CD4-positive, alpha-beta T cell (primary cell): ENCODE results near the gene PRSS56. TPM values are rescaled to one million over a fixed set of nuclear protein-coding genes. Genes with fewer than 3 reads are reported as not detected.
A peak's percentile ranks its signal among the peaks of the same experiment; 100 is the strongest.

Experiments used
- ATAC-seq: fragments of 200-7000 bp; cut with Tn5 transposase; one replicate; pipeline ENCODE4 v1.10.0; 2022; ENCODE audit warnings: mild to moderate bottlenecking; ENCODE audit not compliant: poor library complexity
- CTCF ChIA-PET: fragments of 350-600 bp; sonication (Branson Sonifier 250); formaldehyde crosslinking; loops from one replicate; lab custom pipeline; 2021; ENCODE audit warnings: antibody characterized with exemption, inconsistent platforms; lab: Charles Lee
- POLR2A ChIA-PET: fragments of 350-600 bp; sonication (Branson Sonifier 250); formaldehyde crosslinking; loops from one replicate; lab custom pipeline; 2021; ENCODE audit warnings: antibody characterized with exemption, inconsistent platforms; lab: Charles Lee
- DNase-seq, 14 experiments: peaks; one replicate each; pipeline ENCODE4 v3.0.0-alpha.2; 2013 to 2020; ENCODE audit warnings: mixed read lengths in 2 of 14
- H3K27ac ChIP-seq, 2 donors: one replicate each; pipeline versions ENCODE4 v1.5.1 to v1.7.0; 2013; ENCODE audit warnings: low read length in 2 of 2, low read depth in 1 of 2, mild to moderate bottlenecking in 1 of 2
- H3K27me3 ChIP-seq, 2 experiments: 1 replicate in 1 of 2; 2 replicates in 1 of 2; pipeline versions ENCODE4 v1.6.1 to v1.7.0; 2013; ENCODE audit warnings: low read length in 2 of 2, control low read depth in 1 of 2, mild to moderate bottlenecking in 1 of 2, moderate library complexity in 1 of 2; ENCODE audit not compliant: insufficient read depth in 2 of 2, control insufficient read depth in 1 of 2
- H3K36me3 ChIP-seq: one replicate; pipeline ENCODE4 v1.6.1; 2013; ENCODE audit warnings: low read length, control low read depth; ENCODE audit not compliant: insufficient read depth
- H3K4me1 ChIP-seq: one replicate; pipeline ENCODE4 v1.6.1; 2013; ENCODE audit warnings: low read length, control low read depth; ENCODE audit not compliant: insufficient read depth
- H3K4me3 ChIP-seq: one replicate; pipeline ENCODE4 v1.5.1; 2013; ENCODE audit warnings: mild to moderate bottlenecking, low read length, moderate library complexity
- H3K9me3 ChIP-seq, 2 experiments: 1 replicate in 1 of 2; 2 replicates in 1 of 2; pipeline versions ENCODE4 v1.6.1 to v1.7.0; 2013; ENCODE audit warnings: low read length in 2 of 2, mild to moderate bottlenecking in 2 of 2, control low read depth in 1 of 2, moderate library complexity in 1 of 2; ENCODE audit not compliant: control insufficient read depth in 1 of 2, insufficient read depth in 1 of 2
- H3K27ac Mint-ChIP-seq: one replicate; pipeline ENCODE4 v1.8.0; 2020; ENCODE audit warnings: mixed read lengths
- H3K27me3 Mint-ChIP-seq: one replicate; pipeline ENCODE4 v1.8.0; 2021; ENCODE audit warnings: mixed read lengths
- H3K36me3 Mint-ChIP-seq: one replicate; pipeline ENCODE4 v1.8.0; 2021; ENCODE audit warnings: low read depth, mixed read lengths
- H3K4me1 Mint-ChIP-seq: one replicate; pipeline ENCODE4 v1.8.0; 2021; ENCODE audit warnings: low read depth, mixed read lengths
- H3K4me3 Mint-ChIP-seq: one replicate; pipeline ENCODE4 v1.8.0; 2020; ENCODE audit warnings: mild to moderate bottlenecking, mixed read lengths
- H3K9me3 Mint-ChIP-seq: one replicate; pipeline ENCODE4 v1.8.0; 2020; ENCODE audit warnings: mixed read lengths
- CTCF ChIP-seq: fragments of 200-600 bp; IDR thresholded peaks from one replicate; pipeline ENCODE4 v1.8.0; 2022; ENCODE audit warnings: antibody characterized with exemption, mild to moderate bottlenecking
- intact Hi-C, 2 experiments: fragments of 100-400 bp; cut with DNase I in 1 of 2; cut with micrococcal nuclease in 1 of 2; formaldehyde crosslinking; loops; one replicate each; pipeline versions ENCODE4 v1.15.1 to v1.9.0; 2023 to 2025; cut with DNase I, micrococcal nuclease
- total RNA-seq, 174 experiments: library from RNA in 2 of 174; stranded (reverse) in 2 of 174; gene quantifications; one replicate each; pipeline ENCODE4 v1.2.3 and lab custom pipeline; 2021 to 2026

Gene PRSS56
- total RNA-seq, 2 experiments from 2014 or later = not detected

- DNase-seq = no peak
- H3K4me1 ChIP-seq = peaks cover 28% of the 10 kb centered on the region
- peaks cover 41 to 44% of the 10 kb centered on the region in 2 experiments for H3K27me3 ChIP-seq
- ATAC-seq = no peak
- no peak overlapping the region for H3K27ac Mint-ChIP-seq
- H3K36me3 Mint-ChIP-seq = no peaks in the 10 kb centered on the region
- H3K4me1 Mint-ChIP-seq = peaks cover 6% of the 10 kb centered on the region
- H3K4me3 Mint-ChIP-seq = no peak overlapping the region
- intact Hi-C loops = loop anchor here (5.0 to 10.0 kb wide), 3 partner anchors 83 to 613 kb away; partner anchors contain the start of gene NPPC (in 1 of the 2)
- POLR2A ChIA-PET = interaction anchor here (1.0 kb wide), 1 partner anchor 30 kb away, joined by 3 read pairs; the partner anchor contains the start of gene TIGD1
- peaks cover 0 to 21% of the 10 kb centered on the region in 2 experiments for H3K9me3 ChIP-seq
- CTCF ChIA-PET = no interaction called here
- TF ChIP-seq CTCF = no peak
- no peak overlapping the region for H3K4me3 ChIP-seq
- no peaks in the 10 kb centered on the region for H3K9me3 Mint-ChIP-seq
- H3K36me3 ChIP-seq = no peaks in the 10 kb centered on the region
- no peak overlapping the region for H3K27ac ChIP-seq
- H3K27me3 Mint-ChIP-seq = peaks cover 53% of the 10 kb centered on the region
These were observed 301 bp downstream of the PRSS56 start for GRCh38 chr2:232520489-232520888.

DNA sequence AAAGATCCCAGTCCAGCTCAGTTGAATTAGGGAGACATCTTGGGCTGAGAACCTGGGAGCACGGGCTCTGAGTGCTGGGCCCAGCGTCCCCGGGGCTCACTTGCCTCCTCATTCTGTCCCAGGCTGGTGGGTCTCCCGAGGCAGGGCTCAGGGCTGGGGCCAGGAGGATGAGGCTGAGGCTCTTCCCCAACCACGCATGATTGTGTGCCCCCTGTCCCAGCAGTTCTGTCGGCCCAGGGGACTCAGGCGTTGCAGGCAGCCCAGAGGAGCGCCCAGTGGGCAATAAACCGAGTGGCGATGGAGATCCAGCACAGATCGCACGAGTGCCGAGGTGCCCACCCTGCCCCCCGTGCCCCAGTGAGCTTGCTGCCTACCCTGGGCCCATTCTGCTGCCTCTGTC, 910 bp downstream of the PRSS56 start:
- Mint-ChIP-seq H3K4me3 (no peak overlapping the region), H3K9me3 (no peaks in the 10 kb centered on the region), H3K27ac (no peak overlapping the region), H3K4me1 (peaks cover 6% of the 10 kb centered on the region), H3K27me3 (peaks cover 53% of the 10 kb centered on the region), H3K36me3 (no peaks in the 10 kb centered on the region)
- DNase-seq (no peak), ATAC-seq (no peak)
- Histone ChIP-seq H3K27ac (no peak overlapping the region), H3K4me3 (no peak overlapping the region), H3K4me1 (peaks cover 28% of the 10 kb centered on the region), H3K27me3 (peaks cover 41 to 44% of the 10 kb centered on the region in 2 experiments), H3K36me3 (no peaks in the 10 kb centered on the region), H3K9me3 (peaks cover 0 to 21% of the 10 kb centered on the region in 2 experiments)
- ChIA-PET CTCF (no interaction called here), POLR2A (interaction anchor here (1.0 kb wide), 1 partner anchor 29 kb away, joined by 3 read pairs; the partner anchor contains the start of gene TIGD1)
- TF ChIP-seq CTCF = no peak
- intact Hi-C loops = loop anchor here (5.0 to 10.0 kb wide), 3 partner anchors 84 to 614 kb away; partner anchors contain the start of gene NPPC (in 1 of the 2)

DNA sequence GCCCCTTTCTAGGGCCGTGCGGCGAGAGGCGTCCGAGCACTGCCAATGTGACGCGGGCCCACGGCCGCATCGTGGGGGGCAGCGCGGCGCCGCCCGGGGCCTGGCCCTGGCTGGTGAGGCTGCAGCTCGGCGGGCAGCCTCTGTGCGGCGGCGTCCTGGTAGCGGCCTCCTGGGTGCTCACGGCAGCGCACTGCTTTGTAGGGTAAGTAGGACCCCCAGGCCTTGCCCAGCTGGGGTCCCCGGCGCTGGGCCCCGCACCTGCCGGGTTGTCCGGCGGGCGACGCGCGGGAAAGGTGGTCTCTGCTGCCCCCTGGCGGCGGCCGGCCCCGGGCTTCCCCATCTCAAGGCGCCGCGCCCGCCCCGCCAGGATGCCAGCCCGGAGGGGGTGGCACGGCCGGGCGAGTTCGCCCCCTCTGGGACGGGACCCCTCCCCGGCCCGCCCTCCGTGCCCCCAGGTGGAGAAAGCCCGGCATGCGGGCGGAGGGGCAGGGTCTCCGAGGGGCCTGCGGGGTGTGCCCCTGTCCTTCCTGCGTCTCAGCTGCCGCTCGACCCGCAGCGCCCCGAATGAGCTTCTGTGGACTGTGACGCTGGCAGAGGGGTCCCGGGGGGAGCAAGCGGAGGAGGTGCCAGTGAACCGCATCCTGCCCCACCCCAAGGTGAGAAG, 1.9 kb downstream of the PRSS56 start:
- ATAC-seq (peak; percentile 76), DNase-seq (peak; percentile 36 to 83 (median 64))
- H3K27me3 ChIP-seq = peaks cover 43 to 44% of the 10 kb centered on the region in 2 experiments
- H3K27ac ChIP-seq = no peak overlapping the region
- Mint-ChIP-seq H3K36me3 (no peaks in the 10 kb centered on the region), H3K27ac (no peak overlapping the region), H3K9me3 (no peaks in the 10 kb centered on the region), H3K27me3 (peaks cover 53% of the 10 kb centered on the region), H3K4me1 (peaks cover 6% of the 10 kb centered on the region), H3K4me3 (no peak overlapping the region)
- peaks cover 28% of the 10 kb centered on the region for H3K4me1 ChIP-seq
- CTCF ChIA-PET = interaction anchor here (0.8 to 1.1 kb wide), 3 partner anchors 28 to 622 kb away, joined by 3 to 4 read pairs (median 3); partner anchors contain the start of genes EIF4E2 and TIGD1
- H3K36me3 ChIP-seq = no peaks in the 10 kb centered on the region
- peak overlapping the region; percentile 34 for H3K4me3 ChIP-seq
- POLR2A ChIA-PET = no interaction called here
- intact Hi-C loops = loop anchor here (2.0 to 10.0 kb wide), 4 partner anchors 75 to 615 kb away; partner anchors contain the start of gene NPPC (in 1 of the 2)
- peak; percentile 79 for TF ChIP-seq CTCF
- H3K9me3 ChIP-seq = peaks cover 0 to 21% of the 10 kb centered on the region in 2 experiments
